IPS-18a (cell line): ENCODE data around the gene HIPK3.
"Not testable (repeated sequence)": the region's sequence is repeated elsewhere in the genome, so short reads cannot be mapped to it uniquely, and the experiment has no call there.

Experiments
- H3K27ac ChIP-seq: one replicate; pipeline ENCODE4 v1.5.1; 2013; ENCODE audit warnings: low read length
- H3K27me3 ChIP-seq: one replicate; pipeline ENCODE4 v1.6.1; 2013; ENCODE audit warnings: mild to moderate bottlenecking, low read length; ENCODE audit not compliant: control insufficient read depth, insufficient read depth
- H3K36me3 ChIP-seq: one replicate; pipeline ENCODE4 v1.6.1; 2013; ENCODE audit warnings: low read depth, low read length; ENCODE audit not compliant: control insufficient read depth
- H3K4me1 ChIP-seq: one replicate; pipeline ENCODE4 v1.6.1; 2013; ENCODE audit warnings: low read depth, low read length; ENCODE audit not compliant: control insufficient read depth
- H3K4me3 ChIP-seq: one replicate; pipeline ENCODE4 v1.5.1; 2013; ENCODE audit warnings: low read length
- H3K9ac ChIP-seq: one replicate; pipeline ENCODE4 v1.6.1; 2013; ENCODE audit warnings: mild to moderate bottlenecking, low read length, moderate library complexity
- H3K9me3 ChIP-seq: one replicate; pipeline ENCODE4 v1.6.1; 2013; ENCODE audit warnings: low read depth, low read length; ENCODE audit not compliant: control insufficient read depth

The HIPK3 gene

GRCh38 chr11:33334627-33335026, 77.4 kb downstream of the HIPK3 start:
- Histone ChIP-seq H3K27me3 (no peaks in the 10 kb centered on the region), H3K4me3 (no peak overlapping the region), H3K9me3 (no peaks in the 10 kb centered on the region), H3K9ac (no peak overlapping the region), H3K4me1 (no peaks in the 10 kb centered on the region), H3K36me3 (no peaks in the 10 kb centered on the region), H3K27ac (no peak overlapping the region)

GRCh38 chr11:33339247-33339646, 82.1 kb downstream of the HIPK3 start:
- Histone ChIP-seq H3K4me1 (no peaks in the 10 kb centered on the region), H3K9ac (no peak overlapping the region), H3K27ac (no peak overlapping the region), H3K27me3 (no peaks in the 10 kb centered on the region), H3K9me3 (no peaks in the 10 kb centered on the region), H3K36me3 (peaks cover 8% of the 10 kb centered on the region), H3K4me3 (no peak overlapping the region)

GRCh38 chr11:33344611-33345010, 87.4 kb downstream of the HIPK3 start:
- no peaks in the 10 kb centered on the region for H3K27me3 ChIP-seq
- no peak overlapping the region for H3K4me3 ChIP-seq
- peaks cover 29% of the 10 kb centered on the region for H3K36me3 ChIP-seq
- H3K4me1 ChIP-seq = no peaks in the 10 kb centered on the region
- no peak overlapping the region for H3K27ac ChIP-seq
- no peak overlapping the region for H3K9ac ChIP-seq
- no peaks in the 10 kb centered on the region for H3K9me3 ChIP-seq

- Histone ChIP-seq H3K4me3 (no peak overlapping the region), H3K27me3 (no peaks in the 10 kb centered on the region), H3K9ac (no peak overlapping the region), H3K27ac (no peak overlapping the region), H3K36me3 (peaks cover 32% of the 10 kb centered on the region), H3K9me3 (no peaks in the 10 kb centered on the region), H3K4me1 (no peaks in the 10 kb centered on the region)
Measured at GRCh38 chr11:33347490-33348125, 90.4 kb downstream of the HIPK3 start.

- H3K27ac ChIP-seq = no peak overlapping the region
- no peaks in the 10 kb centered on the region for H3K9me3 ChIP-seq
- no peaks in the 10 kb centered on the region for H3K27me3 ChIP-seq
- no peaks in the 10 kb centered on the region for H3K4me1 ChIP-seq
- H3K4me3 ChIP-seq = no peak overlapping the region
- H3K36me3 ChIP-seq = peaks cover 41% of the 10 kb centered on the region
- H3K9ac ChIP-seq = no peak overlapping the region
Measured at GRCh38 chr11:33350287-33350686, 93.1 kb downstream of the HIPK3 start.

GRCh38 chr11:33358150-33358831, 101.1 kb downstream of the HIPK3 start:
- H3K4me3 ChIP-seq = no peak overlapping the region
- H3K36me3 ChIP-seq = peaks cover 5% of the 10 kb centered on the region
- no peaks in the 10 kb centered on the region for H3K4me1 ChIP-seq
- no peak overlapping the region for H3K9ac ChIP-seq
- no peaks in the 10 kb centered on the region for H3K9me3 ChIP-seq
- H3K27ac ChIP-seq = no peak overlapping the region
- no peaks in the 10 kb centered on the region for H3K27me3 ChIP-seq

- no peaks in the 10 kb centered on the region for H3K4me1 ChIP-seq
- no peak overlapping the region for H3K4me3 ChIP-seq
- no peak overlapping the region for H3K27ac ChIP-seq
- no peaks in the 10 kb centered on the region for H3K9me3 ChIP-seq
- H3K36me3 ChIP-seq = no peaks in the 10 kb centered on the region
- H3K9ac ChIP-seq = no peak overlapping the region
- no peaks in the 10 kb centered on the region for H3K27me3 ChIP-seq
Measured at GRCh38 chr11:33360642-33361041, 103.5 kb downstream of the HIPK3 start.

GRCh38 chr11:33362051-33362910, 105.1 kb downstream of the HIPK3 start:
- H3K4me1 ChIP-seq = no peaks in the 10 kb centered on the region
- H3K27me3 ChIP-seq = no peaks in the 10 kb centered on the region
- H3K36me3 ChIP-seq = no peaks in the 10 kb centered on the region
- no peak overlapping the region for H3K4me3 ChIP-seq
- no peaks in the 10 kb centered on the region for H3K9me3 ChIP-seq
- H3K9ac ChIP-seq = no peak overlapping the region
- H3K27ac ChIP-seq = no peak overlapping the region

GRCh38 chr11:33366918-33367317, 109.7 kb downstream of the HIPK3 start:
- Histone ChIP-seq H3K27me3 (no peaks in the 10 kb centered on the region), H3K9ac (no peak overlapping the region), H3K4me3 (no peak overlapping the region), H3K4me1 (no peaks in the 10 kb centered on the region), H3K9me3 (no peaks in the 10 kb centered on the region), H3K36me3 (no peaks in the 10 kb centered on the region), H3K27ac (no peak overlapping the region)

- H3K4me3 ChIP-seq, H3K4me1 ChIP-seq, H3K27me3 ChIP-seq, H3K27ac ChIP-seq, H3K9me3 ChIP-seq, H3K9ac ChIP-seq, H3K36me3 ChIP-seq: not testable (repeated sequence)
Measured at GRCh38 chr11:33368475-33368874, 111.3 kb downstream of the HIPK3 start.

GRCh38 chr11:33368931-33369330, 111.8 kb downstream of the HIPK3 start:
- no peak overlapping the region for H3K9ac ChIP-seq
- H3K27ac ChIP-seq = no peak overlapping the region
- no peaks in the 10 kb centered on the region for H3K36me3 ChIP-seq
- peaks cover 5% of the 10 kb centered on the region for H3K27me3 ChIP-seq
- no peaks in the 10 kb centered on the region for H3K4me1 ChIP-seq
- no peaks in the 10 kb centered on the region for H3K9me3 ChIP-seq
- no peak overlapping the region for H3K4me3 ChIP-seq
